ENCODE measurements around the gene IL22.

DNA sequence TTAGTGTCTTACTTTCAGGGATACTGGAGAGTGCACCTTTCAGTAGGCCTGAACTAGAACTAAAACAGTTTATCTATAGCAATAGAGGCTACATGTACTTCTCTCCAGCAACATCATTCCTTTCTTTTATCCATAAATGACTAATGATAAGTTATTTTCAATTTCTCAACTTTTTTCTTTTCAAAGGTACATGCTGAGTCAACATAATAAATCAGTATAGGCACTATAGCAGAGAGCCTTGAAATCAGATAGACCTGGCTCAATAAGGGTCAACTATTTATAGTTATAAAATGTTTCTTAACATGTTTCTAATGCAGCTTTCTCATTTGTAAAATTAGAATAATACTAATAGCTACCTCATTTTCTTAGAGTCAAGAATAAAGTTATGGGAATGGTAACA, 5.6 kb downstream of the IL22 start:
- TF ChIP-seq CTCF (IDR thresholded peaks at IDR 0.05): no peak
- TF ChIP-seq POLR2A (IDR thresholded peaks at IDR 0.05): no peak

Measured in vagina (tissue), 2 donors.